NCI-H1694 (cell line): Measurements from ENCODE around the gene S1PR3.

Experiments
- DNase-seq: peaks from one replicate; lab custom pipeline; 2025; lab: John Stamatoyannopoulos, UW

S1PR3 gene

DNA sequence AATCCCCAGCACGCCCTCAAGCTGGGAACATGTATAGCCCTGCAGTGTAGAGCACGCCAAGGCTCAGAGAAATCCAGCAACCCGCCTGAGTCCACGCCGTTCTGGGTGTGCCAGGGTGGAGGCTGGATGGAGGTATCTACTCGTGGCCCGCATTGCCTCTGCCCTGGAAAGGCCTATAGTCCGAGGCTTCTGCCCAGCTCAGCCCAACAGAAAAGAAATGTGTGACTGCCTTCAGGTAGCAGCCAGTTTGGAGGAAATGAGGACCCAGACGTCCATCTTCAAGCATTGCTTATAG, 18.2 kb downstream of the S1PR3 start:
- no peak for DNase-seq

DNA sequence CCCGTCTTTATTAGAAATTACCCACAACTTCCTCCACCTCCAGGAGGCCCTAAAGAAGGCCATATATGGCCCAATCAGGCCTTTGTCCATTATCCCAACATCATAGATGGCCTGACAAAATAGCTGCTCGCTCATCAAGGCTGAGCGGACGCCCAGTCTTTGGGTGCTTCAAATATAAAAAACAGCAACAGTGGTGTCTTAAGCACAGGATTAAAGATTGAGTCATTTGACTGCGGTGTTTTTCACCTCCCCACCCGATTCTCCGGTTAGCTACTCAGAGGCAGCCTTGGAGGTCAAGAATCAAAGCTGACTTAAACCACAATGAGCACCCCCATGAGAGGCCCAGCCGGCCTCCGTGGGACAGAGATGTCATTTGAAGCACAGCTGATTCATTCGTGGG, 18.8 kb downstream of the S1PR3 start:
- DNase-seq, result no peak

DNA sequence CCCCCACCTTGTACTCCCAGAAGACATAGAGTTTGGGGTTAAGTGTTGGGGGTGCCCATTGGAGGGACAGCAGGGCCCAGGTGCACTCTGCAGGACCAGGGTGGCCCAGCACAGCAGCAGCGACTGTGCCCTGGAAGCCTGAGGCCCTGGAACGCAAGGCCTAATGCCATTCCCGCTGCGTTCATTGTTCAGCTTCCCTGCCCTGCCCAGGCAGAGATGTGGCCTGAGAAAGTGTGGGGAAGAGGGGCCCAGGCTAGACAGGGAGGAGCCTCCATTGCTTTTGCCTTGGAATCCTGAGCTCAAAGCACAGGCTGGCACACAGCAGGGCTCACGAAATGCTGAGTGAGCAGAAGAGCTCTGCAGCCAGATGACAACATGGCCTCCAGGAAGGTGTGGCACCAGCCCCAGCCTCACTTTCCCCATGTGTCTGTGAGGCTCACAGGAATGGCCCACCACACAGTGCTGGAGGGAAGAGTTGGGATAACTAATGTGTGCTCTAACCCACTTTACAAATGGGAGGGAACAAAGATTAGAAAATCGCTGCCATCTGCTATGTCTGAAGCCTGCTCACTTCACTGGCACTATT, 19.4 kb downstream of the S1PR3 start:
- DNase-seq, result no peak

DNA sequence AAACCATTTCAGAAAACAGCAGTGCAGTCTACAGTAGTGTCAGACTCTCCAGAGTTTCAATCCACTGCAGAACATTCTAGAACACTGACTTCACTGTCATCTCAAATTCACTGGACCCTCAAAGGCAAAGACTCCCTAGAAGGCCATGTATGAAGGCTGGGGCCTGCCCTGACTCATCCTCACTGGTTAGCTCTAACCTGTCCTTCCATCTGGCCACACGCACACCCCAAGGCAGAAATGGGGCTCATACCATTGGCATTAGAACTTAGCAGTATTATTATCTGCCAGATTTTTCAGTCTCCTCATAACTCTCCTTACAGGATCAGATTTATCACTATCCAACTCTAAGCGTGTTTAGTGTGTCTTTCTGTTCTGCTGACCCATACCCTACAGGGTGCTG, 20.4 kb downstream of the S1PR3 start:
- no peak for DNase-seq

DNA sequence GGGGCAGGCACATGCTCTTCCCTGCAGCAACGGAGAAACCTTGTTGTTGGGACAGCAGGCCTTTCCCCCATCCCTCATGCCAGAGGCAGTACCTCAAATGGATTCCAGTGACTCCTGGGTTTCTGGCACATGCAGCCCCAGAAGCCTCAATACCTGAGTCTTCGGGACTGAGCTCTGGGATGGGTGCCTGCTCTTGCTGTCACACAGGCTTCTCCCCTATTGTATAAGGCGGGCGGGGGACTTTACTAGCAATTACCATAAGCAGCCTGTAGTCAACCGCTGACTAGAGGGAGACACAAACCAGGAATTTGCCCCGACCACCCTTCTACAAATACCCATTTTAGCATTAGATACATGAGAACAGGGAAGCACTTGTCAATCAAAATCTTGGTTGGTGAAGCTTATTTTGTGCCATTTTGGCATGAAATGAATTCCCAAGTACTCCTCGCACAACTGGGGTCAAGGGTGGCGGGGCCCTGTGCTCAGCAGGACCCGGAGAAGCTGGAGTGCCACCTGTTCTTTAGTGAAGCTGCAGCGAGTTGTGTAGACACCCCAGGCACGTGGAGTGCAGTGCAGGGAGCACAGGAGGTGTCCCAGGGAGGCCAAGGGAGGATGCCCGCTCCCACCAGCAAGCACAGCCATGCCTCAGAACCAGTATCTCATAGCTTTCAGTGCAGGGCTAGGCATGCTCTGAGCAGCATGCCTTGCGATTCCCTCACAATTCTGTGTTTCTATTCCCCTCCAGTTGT, 21.2 kb downstream of the S1PR3 start:
- no peak for DNase-seq

DNA sequence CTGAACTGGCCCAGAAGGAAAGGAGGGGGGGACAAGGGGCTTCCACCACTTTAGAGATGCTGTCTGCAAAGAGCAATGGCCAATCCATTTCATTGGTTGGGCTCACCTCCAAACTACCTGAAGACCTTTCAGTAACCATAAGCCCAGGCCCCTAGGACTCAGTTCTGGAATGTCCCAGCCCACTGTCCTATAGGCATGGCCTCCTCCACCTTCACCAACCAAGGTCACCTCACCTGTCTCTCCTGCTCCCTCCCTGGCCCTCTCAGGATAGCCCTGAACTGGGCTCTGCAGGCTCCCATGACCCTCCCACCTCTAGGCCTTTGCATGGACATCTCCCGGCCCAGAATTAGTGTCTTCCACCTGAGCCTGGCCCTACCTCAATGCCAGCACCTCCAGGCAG, 22.4 kb downstream of the S1PR3 start:
- no peak for DNase-seq

DNA sequence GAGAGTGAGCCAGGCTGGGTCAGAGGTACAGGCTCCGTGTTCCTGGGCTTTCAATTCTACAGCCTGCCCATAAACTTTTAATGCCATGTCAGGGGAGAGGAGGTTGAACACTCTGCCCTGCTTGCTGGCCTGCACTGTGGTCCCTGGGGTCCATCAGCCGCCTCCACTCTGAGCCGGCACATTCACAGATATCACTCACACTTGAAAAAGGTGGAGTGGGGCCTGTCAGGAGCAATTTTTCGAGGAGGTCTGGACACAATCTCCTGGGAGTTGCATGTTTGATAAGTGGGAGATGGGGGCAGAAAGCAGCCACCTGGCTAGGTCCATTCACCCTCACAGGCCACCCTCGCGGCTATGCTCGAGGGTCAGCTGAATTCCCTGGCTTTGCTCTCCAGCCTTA, 22.9 kb downstream of the S1PR3 start:
- DNase-seq, result no peak

DNA sequence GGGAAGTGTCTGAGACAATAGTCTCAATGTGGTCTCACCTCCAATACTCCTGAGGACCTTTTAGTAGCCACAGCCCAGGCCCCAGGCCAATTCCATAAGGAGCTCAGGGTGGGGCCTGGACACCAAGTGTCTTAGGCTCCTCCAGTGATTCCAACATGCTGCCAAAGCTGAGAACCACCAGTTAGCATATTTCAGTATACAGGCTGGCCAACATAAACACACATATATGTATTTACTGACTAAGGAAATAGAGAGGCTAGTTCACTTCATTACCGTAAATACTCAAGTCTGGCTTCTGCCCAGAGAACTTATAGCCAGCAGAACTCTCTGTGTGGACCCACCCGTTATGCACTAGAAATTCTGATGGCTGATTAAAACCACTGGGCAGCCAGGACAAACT, 24.1 kb downstream of the S1PR3 start:
- no peak for DNase-seq

DNA sequence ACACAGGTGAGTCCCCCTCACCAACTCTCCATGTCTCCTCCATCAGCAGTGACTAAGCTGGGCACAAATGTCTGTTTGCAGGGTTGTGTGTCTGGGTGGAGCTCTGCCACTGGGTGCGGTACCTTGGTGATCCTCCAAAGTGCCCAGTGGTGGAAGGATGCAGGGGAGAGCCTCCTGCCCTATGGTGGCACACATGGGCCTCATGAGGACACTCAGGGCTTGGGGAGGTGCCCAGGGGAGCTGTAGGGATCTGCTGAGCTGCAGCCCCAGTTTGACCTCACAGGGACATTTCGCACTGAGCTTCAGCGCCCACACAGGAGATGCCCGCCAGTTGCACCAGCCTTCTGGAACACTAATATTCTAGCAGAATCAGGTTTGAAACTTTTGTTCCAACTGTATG, 29.5 kb downstream of the S1PR3 start:
- no peak for DNase-seq

DNA sequence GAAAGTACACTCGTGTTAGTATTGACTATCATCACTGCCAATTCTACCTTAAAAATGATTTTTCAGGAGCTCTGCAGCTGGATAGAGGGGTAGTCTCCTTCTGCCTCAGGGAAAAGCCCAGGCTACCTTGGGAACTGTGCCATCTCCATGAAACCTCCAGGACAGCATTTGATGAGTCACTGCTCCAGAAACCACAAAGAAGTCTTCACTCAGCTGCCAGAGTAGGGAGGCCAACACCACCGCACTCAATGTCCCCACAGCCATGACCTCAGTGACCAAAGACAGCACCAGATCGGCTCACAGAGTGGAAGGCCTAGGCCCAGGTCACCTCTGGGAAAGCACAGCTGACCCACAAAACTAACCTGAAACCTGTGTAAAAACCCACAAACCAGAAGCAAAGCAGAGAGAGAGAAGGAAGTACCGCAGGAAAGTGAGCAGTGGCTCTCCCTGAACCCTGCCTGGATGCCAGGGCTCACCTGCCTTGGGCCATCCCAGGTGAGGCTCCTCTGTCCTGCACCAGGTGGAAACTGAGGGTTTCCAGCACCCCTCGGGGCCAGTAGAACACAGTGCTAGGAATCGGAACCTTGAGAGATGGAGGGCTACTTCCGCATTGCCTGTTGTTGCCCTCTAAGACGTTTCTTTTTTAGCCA, 30.0 kb downstream of the S1PR3 start:
- DNase-seq, result no peak

DNA sequence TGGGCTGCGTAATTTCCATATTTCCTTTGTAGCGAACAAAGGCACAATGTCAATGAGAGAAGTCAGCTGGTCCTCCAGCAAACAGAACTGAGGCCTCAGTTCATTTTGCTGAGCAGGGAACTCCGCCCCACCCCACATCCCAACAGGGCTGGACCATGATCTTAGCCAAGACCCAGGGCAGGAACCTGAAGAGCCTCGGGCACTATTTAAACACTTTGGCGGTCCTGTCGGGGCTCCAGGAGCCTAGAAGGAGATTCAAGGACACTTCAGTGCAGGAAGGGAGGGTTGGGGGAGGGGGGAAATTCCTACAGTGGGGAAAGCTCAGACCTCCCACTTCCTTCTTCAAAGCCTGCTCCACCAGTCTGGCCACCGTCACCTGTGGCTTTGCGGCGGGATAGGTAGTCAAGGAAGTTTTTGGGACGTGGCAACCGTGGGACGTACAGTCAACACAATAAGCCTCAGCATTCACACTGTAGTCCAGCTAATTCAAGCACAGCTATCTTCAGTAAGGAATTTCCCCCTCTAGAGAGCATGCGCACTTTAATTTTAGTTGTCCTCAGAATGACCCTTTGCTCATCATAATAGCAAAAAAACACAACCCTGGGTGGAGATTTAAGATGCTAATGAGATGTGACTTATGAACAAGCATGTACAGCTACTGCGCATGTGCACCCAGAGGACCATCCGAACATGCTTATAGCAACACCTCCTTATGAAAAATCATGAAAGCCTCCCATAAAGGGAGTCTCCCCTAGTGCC, 30.9 kb downstream of the S1PR3 start:
- no peak for DNase-seq

DNA sequence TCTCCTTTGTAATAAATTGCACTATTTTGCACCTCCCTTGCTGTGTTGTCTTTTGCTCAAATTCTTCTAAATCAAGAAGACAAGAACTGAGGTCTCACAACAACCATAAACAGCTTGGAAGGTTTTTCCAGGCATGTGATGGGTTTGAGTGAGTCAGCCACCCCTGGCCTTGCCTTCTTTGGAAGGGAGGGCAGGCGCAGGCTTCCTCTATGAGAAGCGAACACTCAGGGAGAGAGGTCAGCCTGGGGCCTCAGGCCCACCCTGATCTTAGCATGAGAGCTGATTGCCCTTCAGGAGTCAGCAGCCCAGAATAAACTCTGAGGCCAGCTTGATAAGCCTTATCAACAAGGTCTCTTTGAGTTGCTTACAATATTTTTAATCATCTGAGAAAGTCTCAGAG, 31.6 kb downstream of the S1PR3 start:
- DNase-seq, result no peak

DNA sequence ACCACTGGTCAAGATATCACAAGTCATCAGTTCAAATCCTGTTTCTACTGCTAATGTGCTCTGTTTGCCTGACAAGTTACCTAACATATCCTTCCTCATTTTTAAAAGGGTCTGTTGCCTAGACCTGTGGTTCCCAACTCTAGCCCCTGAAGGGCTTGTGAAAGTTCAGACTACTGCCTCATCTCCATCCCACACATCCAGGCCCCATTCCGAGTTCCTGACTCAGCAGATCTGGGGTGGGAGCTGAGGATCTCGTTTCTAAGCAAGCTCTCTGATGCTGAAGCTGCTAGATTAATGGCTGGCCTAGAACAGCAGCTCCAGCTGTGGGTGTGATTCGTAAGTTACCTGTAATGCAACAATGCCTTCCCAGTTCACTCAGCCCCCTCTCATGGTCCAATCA, 32.5 kb downstream of the S1PR3 start:
- DNase-seq, result no peak

DNA sequence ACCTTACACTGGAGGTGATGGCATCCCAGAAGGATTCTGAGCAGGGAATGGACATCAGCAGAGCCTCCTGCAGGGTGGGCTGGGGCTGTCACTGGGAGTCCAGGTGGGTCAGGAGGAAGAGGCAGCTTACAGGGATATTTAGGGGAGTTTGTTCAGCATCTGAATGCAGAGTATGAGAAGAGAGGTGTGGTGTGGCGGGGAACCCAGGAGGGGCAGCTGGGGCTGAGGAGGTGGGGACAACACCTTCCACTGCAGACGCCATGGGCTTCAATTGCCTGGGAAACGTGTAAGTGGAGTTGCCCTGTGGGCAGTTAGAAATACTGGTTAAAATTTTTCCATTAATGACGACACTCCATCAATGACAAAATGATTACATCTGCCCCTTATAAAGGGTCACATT, 33.5 kb downstream of the S1PR3 start:
- no peak for DNase-seq

DNA sequence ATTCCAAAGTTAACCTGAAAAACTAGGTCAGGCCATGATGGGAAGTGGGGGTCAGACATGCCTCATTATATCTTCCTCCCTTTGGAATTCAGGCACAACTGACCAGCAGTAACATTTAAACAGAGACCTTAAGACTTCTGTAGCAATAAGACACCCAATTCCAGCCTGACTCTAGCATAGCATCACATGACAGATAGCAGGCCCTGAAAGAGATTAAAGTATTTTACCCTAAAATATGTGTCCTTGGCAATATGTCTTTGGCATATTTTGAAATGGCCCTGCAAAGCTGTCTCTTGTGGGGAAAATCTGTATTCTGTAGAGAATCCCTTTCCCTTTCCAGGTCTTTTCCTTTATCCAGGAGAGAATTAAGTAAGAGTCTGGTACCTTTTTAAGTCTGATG, 34.3 kb downstream of the S1PR3 start:
- DNase-seq, result no peak

DNA sequence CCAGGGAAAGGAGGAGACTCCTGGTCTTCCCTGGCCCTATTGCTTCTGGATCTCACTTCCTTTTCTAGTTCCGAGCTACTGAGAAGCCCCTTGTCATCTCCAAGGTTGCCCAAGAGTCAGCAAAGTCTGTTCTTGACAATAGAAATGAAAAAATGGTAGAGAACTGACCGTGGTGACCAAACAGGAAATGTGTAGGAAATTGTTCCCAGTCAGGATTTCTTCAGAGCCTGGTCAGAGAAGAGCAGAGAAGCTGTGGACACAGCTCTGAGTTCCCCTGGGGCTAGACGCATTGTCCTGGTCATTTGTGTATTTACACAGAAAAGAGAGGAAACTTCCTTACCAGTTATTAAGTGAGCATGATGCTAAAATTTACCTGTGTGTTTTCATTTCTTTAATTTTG, 35.6 kb downstream of the S1PR3 start:
- DNase-seq, result no peak

DNA sequence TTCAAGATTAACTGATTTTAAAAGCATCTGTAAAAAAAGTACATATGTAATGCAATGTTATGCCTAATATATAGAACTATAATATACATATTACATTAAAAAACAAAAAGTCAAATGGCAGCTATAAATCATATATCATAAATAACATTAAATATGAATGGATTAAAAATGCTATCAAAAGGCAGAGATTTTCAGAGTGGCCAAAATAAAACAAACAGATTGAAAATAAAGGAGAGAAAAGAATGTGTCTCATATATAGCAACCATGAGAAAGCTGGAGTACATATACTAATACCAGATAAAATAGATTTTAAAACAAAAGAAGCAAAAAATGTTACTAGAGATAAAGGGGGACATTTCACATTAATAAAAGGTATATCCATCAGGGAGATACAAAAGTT, 38.5 kb downstream of the S1PR3 start:
- no peak for DNase-seq

DNA sequence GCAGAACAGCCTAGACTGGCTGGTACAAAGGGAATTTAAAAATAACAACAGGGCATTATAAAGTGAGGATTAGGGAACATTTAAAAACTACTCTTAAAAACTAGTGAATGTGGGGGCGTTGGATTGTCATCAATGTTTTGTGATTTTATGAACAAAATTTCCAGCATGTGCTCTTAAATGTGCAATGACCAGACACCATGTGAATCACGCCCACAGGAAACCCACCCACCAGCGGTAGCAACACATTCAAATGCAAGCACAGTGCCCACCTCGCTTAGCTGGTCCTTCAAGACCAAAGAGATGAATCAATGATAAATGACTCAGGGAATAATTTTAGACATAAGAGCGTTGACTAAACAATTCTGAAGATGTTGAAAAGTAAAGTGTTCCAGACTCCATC, 40.9 kb downstream of the S1PR3 start:
- DNase-seq, result no peak

DNA sequence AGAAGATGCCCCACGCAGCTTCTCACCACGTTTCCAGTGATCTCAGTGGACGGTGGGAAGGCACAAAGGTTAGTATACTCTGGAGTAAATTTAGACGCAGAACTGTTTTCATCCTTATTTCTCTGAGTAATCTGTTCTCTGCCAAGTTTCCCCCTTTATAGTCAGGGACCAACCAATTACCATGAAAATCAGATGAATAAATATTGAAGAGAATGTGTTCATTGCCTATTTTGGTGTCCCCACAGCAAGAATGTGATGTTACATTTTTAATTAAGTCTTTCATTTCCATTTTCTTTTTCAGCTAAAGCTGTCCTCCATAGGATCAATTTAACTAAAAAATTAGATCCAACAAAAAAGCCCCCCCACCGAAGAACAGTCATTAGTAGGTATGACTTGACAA, 41.4 kb downstream of the S1PR3 start:
- DNase-seq, result no peak

DNA sequence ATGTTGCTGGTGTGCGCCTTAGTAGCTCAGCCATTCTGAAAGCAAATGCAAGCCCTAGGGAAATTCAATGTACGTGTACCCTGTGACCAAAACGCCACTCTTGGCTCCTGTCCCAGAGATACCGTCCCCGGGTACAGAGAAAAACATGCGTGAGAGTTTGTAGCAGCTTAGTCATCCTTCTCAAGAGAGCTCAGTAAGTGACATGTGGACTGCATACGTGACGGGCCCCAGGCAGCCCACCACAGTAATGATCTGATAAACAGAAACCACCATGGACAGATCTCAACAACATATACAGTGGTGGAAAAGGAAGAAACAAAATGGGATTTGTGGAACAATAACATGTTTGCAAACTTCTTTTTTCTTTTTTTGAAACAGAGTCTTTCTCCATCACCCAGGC, 45.1 kb downstream of the S1PR3 start:
- DNase-seq, result no peak

DNA sequence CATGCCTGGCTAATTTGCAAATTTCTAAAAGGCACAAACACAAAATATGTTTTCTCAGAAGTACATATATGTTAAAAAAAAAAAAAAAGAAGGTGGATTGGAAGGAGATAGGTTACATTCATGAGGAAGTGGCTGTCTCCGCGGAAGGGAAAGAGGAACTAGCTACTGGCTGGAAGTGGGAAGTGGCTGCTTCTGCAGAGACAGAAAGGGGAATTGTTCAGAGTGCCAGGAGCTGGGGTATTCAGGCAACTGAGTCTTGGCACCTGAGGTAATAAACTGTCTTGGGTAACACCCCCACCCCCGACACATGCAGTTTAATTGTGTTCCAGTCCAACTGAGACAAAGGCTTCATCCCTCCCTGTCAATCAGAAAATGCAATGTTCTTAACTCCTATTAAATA, 45.6 kb downstream of the S1PR3 start:
- DNase-seq, result no peak

DNA sequence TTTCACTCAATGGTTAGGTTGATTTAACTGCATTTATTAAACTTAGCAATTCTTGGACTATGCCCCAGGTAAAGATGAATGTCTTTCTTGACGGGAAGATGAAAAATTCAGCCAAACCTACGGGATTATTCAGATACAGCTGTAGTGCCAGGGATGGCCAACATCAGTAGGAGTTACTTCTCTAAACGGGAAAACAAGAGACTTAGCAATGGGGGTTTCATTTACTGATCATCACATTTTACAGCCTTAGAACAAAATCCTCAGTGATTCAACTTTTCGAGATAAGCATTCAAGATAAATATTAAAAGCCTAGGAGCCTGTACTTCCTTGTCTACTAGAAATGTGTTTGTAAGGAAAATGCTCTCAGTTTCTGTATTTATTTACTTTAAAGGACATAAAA, 46.1 kb downstream of the S1PR3 start:
- DNase-seq, result no peak

DNA sequence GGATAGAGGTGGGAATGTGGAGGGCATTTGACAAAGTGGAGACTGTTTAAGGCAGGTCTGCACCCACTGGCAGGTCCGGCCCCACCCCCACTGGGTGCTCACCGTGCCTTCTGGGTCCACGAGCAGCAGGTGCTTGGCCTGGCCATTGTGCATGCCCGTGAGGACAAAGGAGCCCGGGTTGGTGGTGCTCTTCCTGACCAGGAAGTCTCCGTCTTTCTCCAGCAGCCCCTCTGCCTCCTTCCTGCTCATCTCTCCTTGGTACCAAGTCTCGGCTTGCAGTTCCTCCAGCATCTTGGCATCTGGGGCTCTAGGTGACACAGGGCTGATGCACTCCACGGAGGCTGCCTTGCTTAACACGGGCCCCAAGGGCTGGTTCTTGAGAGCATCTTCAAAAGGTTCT, 46.6 kb downstream of the S1PR3 start:
- no peak for DNase-seq
